CD14-positive monocyte (primary cell): ENCODE measurements around the gene PCCA. TPM values are rescaled to one million over a fixed set of nuclear protein-coding genes. Genes with fewer than 3 reads are reported as not detected.

Source experiments
- DNase-seq, 3 donors: peaks; one replicate each; pipeline ENCODE4 v3.0.0-alpha.2; 2011 to 2022
- H2AFZ ChIP-seq: 2 replicates; pipeline ENCODE4 v1.6.0; 2012; ENCODE audit warnings: mild to moderate bottlenecking, low read depth, low read length, inconsistent platforms; ENCODE audit not compliant: insufficient read depth, poor library complexity, severe bottlenecking
- H3K27ac ChIP-seq, 2 donors: 1 replicate in 1 of 2; 2 replicates in 1 of 2; pipeline ENCODE4 v1.5.1; 2012 to 2013; ENCODE audit warnings: low read length in 2 of 2, control low read depth in 1 of 2, inconsistent platforms in 1 of 2, low read depth in 1 of 2, mild to moderate bottlenecking in 1 of 2
- H3K27me3 ChIP-seq, 2 donors: one replicate each; pipeline versions ENCODE4 v1.6.0 to v1.6.1; 2011 to 2013; ENCODE audit warnings: low read length in 2 of 2; ENCODE audit not compliant: control insufficient read depth in 2 of 2, insufficient read depth in 2 of 2
- H3K36me3 ChIP-seq, 2 donors: replicated peaks in 1 of 2; 1 replicate in 1 of 2; 2 replicates in 1 of 2; pipeline versions ENCODE4 v1.5.1 to v1.6.1; 2012 to 2013; ENCODE audit warnings: low read length in 2 of 2, control low read depth in 1 of 2, inconsistent platforms in 1 of 2, mild to moderate bottlenecking in 1 of 2; ENCODE audit not compliant: insufficient read depth in 2 of 2, control insufficient read depth in 1 of 2
- H3K4me1 ChIP-seq, 2 donors: 1 replicate in 1 of 2; 2 replicates in 1 of 2; pipeline versions ENCODE4 v1.5.1 to v1.6.1; 2012 to 2013; ENCODE audit warnings: low read length in 2 of 2, control low read depth in 1 of 2, inconsistent platforms in 1 of 2, mild to moderate bottlenecking in 1 of 2, moderate library complexity in 1 of 2; ENCODE audit not compliant: insufficient read depth in 2 of 2, control insufficient read depth in 1 of 2
- H3K4me2 ChIP-seq: replicated peaks from 2 replicates; pipeline ENCODE3; 2012; ENCODE audit warnings: low read length, moderate library complexity, mild to moderate bottlenecking; ENCODE audit not compliant: poor library complexity, severe bottlenecking; ENCODE audit errors: extremely low read depth
- H3K4me3 ChIP-seq, 3 experiments: fragments of 200-600 bp in 1 of 3; sonication (generic) in 1 of 3; replicated peaks in 1 of 3; 1 replicate in 2 of 3; 2 replicates in 1 of 3; pipeline ENCODE4 v1.5.1; 2011 to 2013; ENCODE audit warnings: low read length in 3 of 3, mild to moderate bottlenecking in 3 of 3, control low read depth in 2 of 3, low read depth in 2 of 3, inconsistent platforms in 1 of 3, moderate library complexity in 1 of 3
- H3K79me2 ChIP-seq: 2 replicates; pipeline ENCODE4 v1.6.0; 2012; ENCODE audit warnings: mild to moderate bottlenecking, control low read depth, inconsistent platforms, low read length, moderate library complexity; ENCODE audit not compliant: insufficient read depth
- H3K9ac ChIP-seq: 2 replicates; pipeline ENCODE4 v1.6.0; 2017; ENCODE audit warnings: low read length, mild to moderate bottlenecking; ENCODE audit not compliant: insufficient read depth, poor library complexity, severe bottlenecking
- H3K9me3 ChIP-seq, 2 donors: replicated peaks in 1 of 2; 1 replicate in 1 of 2; 2 replicates in 1 of 2; pipeline versions ENCODE4 v1.5.1 to v1.6.1; 2012 to 2013; ENCODE audit warnings: low read length in 2 of 2, control low read depth in 1 of 2; ENCODE audit not compliant: control insufficient read depth in 1 of 2, insufficient read depth in 1 of 2
- H4K20me1 ChIP-seq: 2 replicates; pipeline ENCODE4 v1.6.0; 2012; ENCODE audit warnings: mild to moderate bottlenecking, low read length, control low read depth, moderate library complexity; ENCODE audit not compliant: insufficient read depth
- H3K27ac Mint-ChIP-seq, 7 donors: one replicate each; pipeline ENCODE4 v1.8.0; 2020; ENCODE audit warnings: mild to moderate bottlenecking in 7 of 7, mixed read lengths in 7 of 7, moderate library complexity in 6 of 7, inconsistent platforms in 2 of 7
- H3K27me3 Mint-ChIP-seq, 3 donors: one replicate each; pipeline ENCODE4 v1.8.0; 2021 to 2022; ENCODE audit warnings: low read depth in 3 of 3, mild to moderate bottlenecking in 3 of 3, mixed read lengths in 3 of 3, moderate library complexity in 3 of 3, inconsistent platforms in 1 of 3
- H3K36me3 Mint-ChIP-seq, 2 donors: one replicate each; pipeline ENCODE4 v1.8.0; 2020; ENCODE audit warnings: mixed read lengths in 2 of 2, inconsistent platforms in 1 of 2, mild to moderate bottlenecking in 1 of 2
- H3K4me1 Mint-ChIP-seq: one replicate; pipeline ENCODE4 v1.8.0; 2020; ENCODE audit warnings: mild to moderate bottlenecking, mixed read lengths
- H3K4me3 Mint-ChIP-seq, 2 donors: one replicate each; pipeline ENCODE4 v1.8.0; 2020; ENCODE audit warnings: mild to moderate bottlenecking in 2 of 2, mixed read lengths in 2 of 2, moderate library complexity in 1 of 2
- H3K9me3 Mint-ChIP-seq, 7 donors: one replicate each; pipeline ENCODE4 v1.8.0; 2020 to 2022; ENCODE audit warnings: mixed read lengths in 7 of 7, mild to moderate bottlenecking in 6 of 7, moderate library complexity in 6 of 7, inconsistent platforms in 2 of 7
- CTCF ChIP-seq: fragments of 200-600 bp; IDR thresholded peaks from one replicate; pipeline ENCODE4 v1.8.0; 2022; ENCODE audit warnings: antibody characterized with exemption, mild to moderate bottlenecking
- WGBS: methylation state at CpG from one replicate; pipeline ENCODE4 v1.1.5; 2013; ENCODE audit warnings: missing lambda C conversion rate; ENCODE audit not compliant: insufficient coverage; 5-methylcytosine and 5-hydroxymethylcytosine counted together
- intact Hi-C, 2 donors: fragments of 100-400 bp; cut with micrococcal nuclease; formaldehyde crosslinking; loops; one replicate each; pipeline versions ENCODE4 v1.15.0 to v1.15.1; 2023
- polyA plus RNA-seq, 3 donors: library from polyadenylated mRNA; depleted of rRNA in 1 of 3; unstranded in 2 of 3; stranded (reverse) in 1 of 3; fragments of 300-500 nt in 2 of 3; fragments of >200 nt in 1 of 3; fragmentation: Illumina TruSeq in 2 of 3; gene quantifications; 1 replicate in 2 of 3; 2 replicates in 1 of 3; pipeline ENCODE4 v1.2.3, GENCODE V29; 2012 to 2021

Gene PCCA
- polyA plus RNA-seq, 3 donors, result 4.4 to 13.5 (median 11.9) TPM

- no peak for DNase-seq
- Histone ChIP-seq H3K4me1 (no peaks in the 10 kb centered on the region), H3K4me3 (no peak overlapping the region), H3K4me2 (no peak overlapping the region), H3K9me3 (peaks cover 0 to 5% of the 10 kb centered on the region in 2 donors), H3K79me2 (no peaks in the 10 kb centered on the region), H4K20me1 (no peaks in the 10 kb centered on the region), H3K27me3 (no peaks in the 10 kb centered on the region), H3K27ac (no peak overlapping the region), H3K36me3 (no peaks in the 10 kb centered on the region), H2AFZ (no peak overlapping the region), H3K9ac (no peak overlapping the region)
- Mint-ChIP-seq H3K27ac (peak overlapping the region in 1 of 7 donors; percentile 33), H3K27me3 (peaks cover 0 to 2% (median under 1%) of the 10 kb centered on the region in 3 donors), H3K4me1 (peaks cover 6% of the 10 kb centered on the region), H3K9me3 (peaks cover under 1 to 7% (median 5%) of the 10 kb centered on the region in 7 donors), H3K36me3 (no peaks in the 10 kb centered on the region), H3K4me3 (no peak overlapping the region)
- no peak for TF ChIP-seq CTCF
- 91% methylated on average over 4 of the region's 5 CpGs for WGBS
- intact Hi-C loops, result no loop called here
Observed at GRCh38 chr13:100197591-100198365, 108.9 kb downstream of the PCCA start.

- H3K9me3 ChIP-seq, result peaks cover 0 to 11% of the 10 kb centered on the region in 2 donors
- no peak for TF ChIP-seq CTCF
- no peaks in the 10 kb centered on the region for H3K27me3 ChIP-seq
- no peaks in the 10 kb centered on the region for H4K20me1 ChIP-seq
- Mint-ChIP-seq H3K27ac (peak overlapping the region in 2 of 7 donors; percentile 20 to 50), H3K36me3 (peaks cover 2% of the 10 kb centered on the region in 2 donors), H3K9me3 (peaks cover 2 to 11% (median 8%) of the 10 kb centered on the region in 7 donors), H3K4me1 (peaks cover 17% of the 10 kb centered on the region), H3K4me3 (no peak overlapping the region), H3K27me3 (peaks cover 0 to 2% (median 0%) of the 10 kb centered on the region in 3 donors)
- WGBS, result 62% methylated on average over 2 of the region's 6 CpGs
- no peak overlapping the region for H3K9ac ChIP-seq
- H3K4me1 ChIP-seq, result peaks cover 11 to 12% of the 10 kb centered on the region in 2 donors
- DNase-seq, result peak in 2 of 3 donors; percentile 15 to 21
- intact Hi-C loops, result no loop called here
- H3K4me2 ChIP-seq, result no peak overlapping the region
- no peaks in the 10 kb centered on the region for H3K36me3 ChIP-seq
- H3K27ac ChIP-seq, result no peak overlapping the region
- H3K79me2 ChIP-seq, result no peaks in the 10 kb centered on the region
- no peak overlapping the region for H3K4me3 ChIP-seq
- no peak overlapping the region for H2AFZ ChIP-seq
Observed at GRCh38 chr13:100203696-100204367, 114.9 kb downstream of the PCCA start.
